ENCODE measurements around the gene PTH2R.

DNA sequence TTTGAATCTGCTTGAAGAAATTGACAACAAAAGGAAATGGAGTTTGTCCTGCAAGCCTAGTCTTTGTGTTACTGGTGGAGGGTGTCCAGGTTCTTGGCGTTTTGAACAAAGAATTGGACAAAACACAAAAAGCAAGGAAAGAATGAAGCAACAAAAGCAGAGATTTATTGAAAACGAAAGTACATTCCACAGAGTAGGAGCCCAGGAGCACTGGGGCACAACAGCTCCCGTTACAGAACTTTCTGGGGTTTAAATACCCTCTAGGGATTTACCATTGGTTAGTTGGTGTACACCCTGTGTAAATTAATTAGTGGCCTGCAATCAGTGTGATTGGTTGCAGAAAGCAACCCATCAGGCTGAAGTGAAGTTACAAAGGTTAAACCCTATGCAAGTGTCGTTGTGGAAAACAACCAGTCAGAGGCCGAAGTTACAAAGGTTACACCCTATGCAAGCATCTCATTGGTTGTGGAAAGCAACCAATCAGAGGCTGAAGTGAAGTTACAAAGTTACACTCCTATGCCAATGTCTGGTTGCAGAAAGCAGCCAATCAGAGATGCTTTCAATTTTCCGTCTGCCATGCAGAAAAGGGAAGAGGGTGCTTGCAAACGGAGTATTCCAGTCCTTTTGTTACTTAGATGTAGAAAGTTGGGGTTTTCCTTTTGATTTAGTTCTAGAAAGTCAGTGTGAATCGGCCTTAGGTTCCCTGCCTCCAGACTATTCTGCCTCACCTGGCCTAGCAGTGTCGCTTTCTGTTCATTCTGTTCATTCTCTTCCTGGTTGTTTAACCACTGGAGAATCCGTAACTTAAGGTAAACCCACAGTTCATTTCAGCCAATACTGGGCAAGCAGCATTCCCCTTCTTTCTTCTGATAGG is 47.6 kb upstream of the PTH2R start:
- no peak for TF ChIP-seq TAF1 (conservative IDR thresholded peaks at IDR 0.05)
- TF ChIP-seq, protein P1, sequence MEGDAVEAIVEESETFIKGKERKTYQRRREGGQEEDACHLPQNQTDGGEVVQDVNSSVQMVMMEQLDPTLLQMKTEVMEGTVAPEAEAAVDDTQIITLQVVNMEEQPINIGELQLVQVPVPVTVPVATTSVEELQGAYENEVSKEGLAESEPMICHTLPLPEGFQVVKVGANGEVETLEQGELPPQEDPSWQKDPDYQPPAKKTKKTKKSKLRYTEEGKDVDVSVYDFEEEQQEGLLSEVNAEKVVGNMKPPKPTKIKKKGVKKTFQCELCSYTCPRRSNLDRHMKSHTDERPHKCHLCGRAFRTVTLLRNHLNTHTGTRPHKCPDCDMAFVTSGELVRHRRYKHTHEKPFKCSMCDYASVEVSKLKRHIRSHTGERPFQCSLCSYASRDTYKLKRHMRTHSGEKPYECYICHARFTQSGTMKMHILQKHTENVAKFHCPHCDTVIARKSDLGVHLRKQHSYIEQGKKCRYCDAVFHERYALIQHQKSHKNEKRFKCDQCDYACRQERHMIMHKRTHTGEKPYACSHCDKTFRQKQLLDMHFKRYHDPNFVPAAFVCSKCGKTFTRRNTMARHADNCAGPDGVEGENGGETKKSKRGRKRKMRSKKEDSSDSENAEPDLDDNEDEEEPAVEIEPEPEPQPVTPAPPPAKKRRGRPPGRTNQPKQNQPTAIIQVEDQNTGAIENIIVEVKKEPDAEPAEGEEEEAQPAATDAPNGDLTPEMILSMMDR (IDR thresholded peaks at IDR 0.05; ENCODE audit: low read depth, low read length, missing input control) = no peak
- TF ChIP-seq, protein P2, sequence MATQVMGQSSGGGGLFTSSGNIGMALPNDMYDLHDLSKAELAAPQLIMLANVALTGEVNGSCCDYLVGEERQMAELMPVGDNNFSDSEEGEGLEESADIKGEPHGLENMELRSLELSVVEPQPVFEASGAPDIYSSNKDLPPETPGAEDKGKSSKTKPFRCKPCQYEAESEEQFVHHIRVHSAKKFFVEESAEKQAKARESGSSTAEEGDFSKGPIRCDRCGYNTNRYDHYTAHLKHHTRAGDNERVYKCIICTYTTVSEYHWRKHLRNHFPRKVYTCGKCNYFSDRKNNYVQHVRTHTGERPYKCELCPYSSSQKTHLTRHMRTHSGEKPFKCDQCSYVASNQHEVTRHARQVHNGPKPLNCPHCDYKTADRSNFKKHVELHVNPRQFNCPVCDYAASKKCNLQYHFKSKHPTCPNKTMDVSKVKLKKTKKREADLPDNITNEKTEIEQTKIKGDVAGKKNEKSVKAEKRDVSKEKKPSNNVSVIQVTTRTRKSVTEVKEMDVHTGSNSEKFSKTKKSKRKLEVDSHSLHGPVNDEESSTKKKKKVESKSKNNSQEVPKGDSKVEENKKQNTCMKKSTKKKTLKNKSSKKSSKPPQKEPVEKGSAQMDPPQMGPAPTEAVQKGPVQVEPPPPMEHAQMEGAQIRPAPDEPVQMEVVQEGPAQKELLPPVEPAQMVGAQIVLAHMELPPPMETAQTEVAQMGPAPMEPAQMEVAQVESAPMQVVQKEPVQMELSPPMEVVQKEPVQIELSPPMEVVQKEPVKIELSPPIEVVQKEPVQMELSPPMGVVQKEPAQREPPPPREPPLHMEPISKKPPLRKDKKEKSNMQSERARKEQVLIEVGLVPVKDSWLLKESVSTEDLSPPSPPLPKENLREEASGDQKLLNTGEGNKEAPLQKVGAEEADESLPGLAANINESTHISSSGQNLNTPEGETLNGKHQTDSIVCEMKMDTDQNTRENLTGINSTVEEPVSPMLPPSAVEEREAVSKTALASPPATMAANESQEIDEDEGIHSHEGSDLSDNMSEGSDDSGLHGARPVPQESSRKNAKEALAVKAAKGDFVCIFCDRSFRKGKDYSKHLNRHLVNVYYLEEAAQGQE (IDR thresholded peaks at IDR 0.05) = no peak
- no peak for TF ChIP-seq GABPA (IDR thresholded peaks at IDR 0.05 in 1 of 2, conservative IDR thresholded peaks at IDR 0.05 in 1 of 2)
- no peak for TF ChIP-seq YY1 (IDR thresholded peaks at IDR 0.05)
- TF ChIP-seq RAD21 (IDR thresholded peaks at IDR 0.05) = no peak
- TF ChIP-seq, protein P3, sequence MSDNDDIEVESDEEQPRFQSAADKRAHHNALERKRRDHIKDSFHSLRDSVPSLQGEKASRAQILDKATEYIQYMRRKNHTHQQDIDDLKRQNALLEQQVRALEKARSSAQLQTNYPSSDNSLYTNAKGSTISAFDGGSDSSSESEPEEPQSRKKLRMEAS (IDR thresholded peaks at IDR 0.05) = no peak
